A673 (cell line): Measurements from ENCODE around the gene BAK1.

ENCODE experiments used
- CTCF ChIP-seq: fragments of 300-800, 200-600 bp; sonication (generic); conservative IDR thresholded peaks from 2 replicates; pipeline ENCODE4 v1.5.1; 2017; ENCODE audit warnings: low read depth, mild to moderate bottlenecking, antibody characterized with exemption, low read length, moderate library complexity, mixed read lengths
- EZH2 ChIP-seq: fragments of 200-600 bp; sonication (generic); IDR thresholded peaks from 2 replicates; pipeline ENCODE4 v1.6.1; 2017; ENCODE audit warnings: borderline replicate concordance, low read depth, mild to moderate bottlenecking, mixed read lengths, antibody characterized with exemption, low read length; ENCODE audit not compliant: poor library complexity, severe bottlenecking

DNA sequence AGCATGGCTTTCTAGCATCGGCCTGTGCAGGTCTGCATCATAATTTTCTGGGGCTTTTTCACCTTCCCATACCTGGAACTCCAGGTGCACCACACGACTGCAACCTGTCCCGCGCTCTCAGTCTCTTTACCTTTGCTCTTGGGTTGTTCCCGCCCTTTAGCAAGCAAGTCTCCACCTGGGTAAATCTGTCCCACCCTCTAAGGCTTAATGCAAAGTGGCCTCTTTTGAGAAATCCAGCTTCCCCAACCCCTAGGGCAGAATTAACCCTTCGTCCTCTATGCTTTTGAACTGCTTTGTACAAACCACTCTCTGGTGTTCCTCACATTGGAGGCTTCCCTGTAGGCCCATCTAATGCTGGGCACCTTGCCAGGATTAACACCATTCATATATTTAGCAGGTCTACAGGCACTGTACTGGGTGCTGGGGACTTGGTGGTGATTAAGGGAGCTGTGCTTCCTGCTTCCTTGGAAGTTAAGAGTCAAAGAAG lies 43.9 kb upstream of the BAK1 start:
- TF ChIP-seq CTCF = no peak
- no peak for TF ChIP-seq EZH2
